ENCODE measurements around the gene CACNA1C.

CACNA1C gene

DNA sequence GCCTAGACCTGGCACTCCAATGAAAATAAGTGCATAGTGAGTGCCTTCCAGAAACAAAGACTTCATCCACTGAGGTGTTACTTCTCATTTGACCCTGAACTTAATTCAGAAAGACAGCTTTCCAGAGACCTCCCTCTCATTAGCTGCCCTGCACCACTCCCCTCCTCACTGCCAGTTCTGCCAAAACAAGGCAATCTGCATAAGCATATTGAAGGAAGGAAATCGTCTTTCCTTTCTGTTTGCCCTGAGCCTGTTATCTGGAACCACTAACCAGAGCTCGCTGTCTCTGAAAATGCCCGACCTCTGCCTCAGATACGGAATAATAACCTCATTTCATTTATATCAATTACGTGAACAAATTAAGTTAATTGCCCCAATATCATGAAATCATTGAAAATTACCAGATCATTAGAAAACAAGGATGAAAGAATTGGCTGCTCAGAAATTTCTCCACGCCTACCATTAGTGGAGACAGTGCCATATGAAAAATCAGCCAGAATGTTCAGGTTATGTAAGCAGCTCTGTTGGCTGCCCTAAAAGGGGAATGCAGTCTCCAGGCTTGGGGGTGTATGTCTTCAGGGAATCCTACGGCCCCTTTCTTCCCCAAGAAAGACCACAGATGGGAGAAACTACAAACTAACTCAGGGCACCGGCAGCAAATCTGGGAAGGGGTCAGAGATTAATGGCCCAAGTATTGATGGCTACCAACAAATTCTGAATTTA is 592.1 kb downstream of the CACNA1C start:
- H3K9me3 ChIP-seq (ENCODE audit: severe bottlenecking) = no peaks in the 10 kb centered on the region
- TF ChIP-seq, protein P1, sequence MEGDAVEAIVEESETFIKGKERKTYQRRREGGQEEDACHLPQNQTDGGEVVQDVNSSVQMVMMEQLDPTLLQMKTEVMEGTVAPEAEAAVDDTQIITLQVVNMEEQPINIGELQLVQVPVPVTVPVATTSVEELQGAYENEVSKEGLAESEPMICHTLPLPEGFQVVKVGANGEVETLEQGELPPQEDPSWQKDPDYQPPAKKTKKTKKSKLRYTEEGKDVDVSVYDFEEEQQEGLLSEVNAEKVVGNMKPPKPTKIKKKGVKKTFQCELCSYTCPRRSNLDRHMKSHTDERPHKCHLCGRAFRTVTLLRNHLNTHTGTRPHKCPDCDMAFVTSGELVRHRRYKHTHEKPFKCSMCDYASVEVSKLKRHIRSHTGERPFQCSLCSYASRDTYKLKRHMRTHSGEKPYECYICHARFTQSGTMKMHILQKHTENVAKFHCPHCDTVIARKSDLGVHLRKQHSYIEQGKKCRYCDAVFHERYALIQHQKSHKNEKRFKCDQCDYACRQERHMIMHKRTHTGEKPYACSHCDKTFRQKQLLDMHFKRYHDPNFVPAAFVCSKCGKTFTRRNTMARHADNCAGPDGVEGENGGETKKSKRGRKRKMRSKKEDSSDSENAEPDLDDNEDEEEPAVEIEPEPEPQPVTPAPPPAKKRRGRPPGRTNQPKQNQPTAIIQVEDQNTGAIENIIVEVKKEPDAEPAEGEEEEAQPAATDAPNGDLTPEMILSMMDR (IDR thresholded peaks at IDR 0.05; ENCODE audit: low read depth, low read length) = no peak
- no peaks in the 10 kb centered on the region for H3K27me3 ChIP-seq (ENCODE audit: insufficient read depth, low read depth, severe bottlenecking)
- no peak for DNase-seq
- H3K27ac ChIP-seq = no peak overlapping the region
- H3K4me3 ChIP-seq (ENCODE audit: low read depth, low read length) = no peak overlapping the region
- no peaks in the 10 kb centered on the region for H3K36me3 ChIP-seq

DNA sequence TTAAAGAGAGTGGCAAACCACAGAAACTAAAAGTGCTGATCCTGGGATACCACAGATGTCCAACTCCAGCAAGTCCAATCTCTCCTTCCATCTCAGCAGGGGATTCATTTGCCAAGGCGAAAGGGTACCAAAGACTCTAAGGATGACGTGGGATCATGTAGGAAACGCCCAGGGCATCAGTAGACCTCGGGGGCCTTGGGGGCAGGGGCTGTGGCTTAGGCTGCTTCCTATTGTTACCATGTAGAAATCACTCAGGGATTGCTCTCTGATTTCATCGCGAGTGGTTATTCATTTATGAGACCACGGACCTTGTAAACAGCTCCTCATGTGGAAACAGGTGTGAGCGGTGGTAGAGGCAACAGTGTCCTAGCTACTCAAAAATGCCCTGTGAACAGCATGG is 592.7 kb downstream of the CACNA1C start:
- Histone ChIP-seq H3K4me3 (ENCODE audit: low read depth, low read length) (no peak overlapping the region), H3K36me3 (no peaks in the 10 kb centered on the region), H3K9me3 (ENCODE audit: severe bottlenecking) (no peaks in the 10 kb centered on the region), H3K27me3 (ENCODE audit: insufficient read depth, low read depth, severe bottlenecking) (no peaks in the 10 kb centered on the region), H3K27ac (no peak overlapping the region)
- no peak for DNase-seq
- TF ChIP-seq, protein P1 (IDR thresholded peaks at IDR 0.05; ENCODE audit: low read depth, low read length) = no peak

DNA sequence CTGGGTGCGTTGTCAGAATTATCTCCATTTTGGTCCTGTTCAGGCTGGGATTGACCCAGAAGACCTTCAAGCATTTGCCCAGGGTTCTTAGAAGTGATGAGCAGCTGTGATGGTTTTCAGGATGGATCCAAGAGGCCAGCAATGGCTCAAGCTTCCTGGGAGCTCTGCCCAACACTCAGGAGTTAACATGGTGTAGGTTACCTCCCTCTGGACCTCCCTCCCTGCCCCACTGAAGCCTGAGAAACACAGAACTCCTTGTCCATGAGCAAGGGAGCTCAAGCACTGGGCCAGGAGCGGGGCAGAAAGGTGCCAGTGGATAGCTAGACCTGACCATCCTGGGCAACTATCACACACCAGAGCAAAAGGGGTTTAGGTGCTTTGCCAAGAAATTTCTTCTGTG is 593.6 kb downstream of the CACNA1C start:
- no peak overlapping the region for H3K4me3 ChIP-seq (ENCODE audit: low read depth, low read length)
- no peak for DNase-seq
- H3K36me3 ChIP-seq = no peaks in the 10 kb centered on the region
- H3K27me3 ChIP-seq (ENCODE audit: insufficient read depth, low read depth, severe bottlenecking) = no peaks in the 10 kb centered on the region
- TF ChIP-seq, protein P1 (IDR thresholded peaks at IDR 0.05; ENCODE audit: low read depth, low read length) = no peak
- no peak overlapping the region for H3K27ac ChIP-seq
- H3K9me3 ChIP-seq (ENCODE audit: severe bottlenecking) = no peaks in the 10 kb centered on the region

DNA sequence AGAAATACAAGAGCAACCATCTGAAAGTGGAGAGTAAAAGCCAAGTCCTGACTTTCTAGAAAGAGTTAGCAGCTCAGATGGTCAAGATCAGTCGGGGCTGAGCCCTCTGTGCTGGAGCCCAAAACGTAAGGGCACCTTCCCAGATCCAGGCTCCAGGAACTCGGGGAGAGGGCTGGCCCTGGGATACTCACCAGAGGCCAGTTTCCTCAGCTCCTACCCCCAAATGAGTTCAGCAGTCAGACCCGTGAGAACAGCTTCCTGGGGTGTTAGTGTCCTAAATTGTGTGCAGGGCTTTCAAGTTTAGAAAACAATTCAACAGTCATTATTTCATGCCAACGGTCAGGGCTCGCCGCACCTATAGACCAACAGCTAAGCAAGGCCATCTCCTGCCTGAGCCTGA is 594.4 kb downstream of the CACNA1C start:
- H3K4me3 ChIP-seq (ENCODE audit: low read depth, low read length) = no peak overlapping the region
- TF ChIP-seq, protein P1 (IDR thresholded peaks at IDR 0.05; ENCODE audit: low read depth, low read length) = no peak
- H3K27me3 ChIP-seq (ENCODE audit: insufficient read depth, low read depth, severe bottlenecking) = no peaks in the 10 kb centered on the region
- no peak overlapping the region for H3K27ac ChIP-seq
- H3K9me3 ChIP-seq (ENCODE audit: severe bottlenecking) = no peaks in the 10 kb centered on the region
- no peaks in the 10 kb centered on the region for H3K36me3 ChIP-seq
- DNase-seq = no peak

DNA sequence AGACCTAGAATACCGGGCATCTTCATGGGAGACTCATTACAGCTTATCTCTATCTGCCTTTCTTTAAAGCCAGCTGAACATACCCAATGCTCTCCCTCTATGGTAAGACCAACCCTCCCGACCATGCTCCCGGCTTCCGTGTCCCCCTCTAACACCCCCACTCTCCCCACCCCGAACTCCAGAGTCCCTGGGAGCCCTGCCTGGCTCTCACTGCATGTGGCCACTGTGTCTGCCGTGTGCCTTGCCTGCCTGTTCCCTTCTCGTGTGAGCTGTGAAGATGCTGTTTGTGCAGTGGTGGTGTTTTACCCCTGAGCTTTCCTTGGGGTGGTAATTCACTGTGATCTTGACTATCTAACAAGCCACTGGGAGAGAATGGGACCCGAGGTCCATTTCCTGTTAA is 595.6 kb downstream of the CACNA1C start:
- Histone ChIP-seq H3K4me3 (ENCODE audit: low read depth, low read length) (no peak overlapping the region), H3K9me3 (ENCODE audit: severe bottlenecking) (no peaks in the 10 kb centered on the region), H3K36me3 (no peaks in the 10 kb centered on the region), H3K27me3 (ENCODE audit: insufficient read depth, low read depth, severe bottlenecking) (no peaks in the 10 kb centered on the region), H3K27ac (no peak overlapping the region)
- no peak for DNase-seq
- TF ChIP-seq, protein P1 (IDR thresholded peaks at IDR 0.05; ENCODE audit: low read depth, low read length) = no peak
